Measurements from ENCODE around the gene KRTAP19-1. TPM values are rescaled to one million over a fixed set of nuclear protein-coding genes. Genes with fewer than 3 reads are reported as not detected.

KRTAP19-1 gene
- total and polyA plus RNA-seq, 2 of the 8 experiments (the other 6 are each of a cell fraction or from before 2014, with no cell fraction given): not detected

DNA sequence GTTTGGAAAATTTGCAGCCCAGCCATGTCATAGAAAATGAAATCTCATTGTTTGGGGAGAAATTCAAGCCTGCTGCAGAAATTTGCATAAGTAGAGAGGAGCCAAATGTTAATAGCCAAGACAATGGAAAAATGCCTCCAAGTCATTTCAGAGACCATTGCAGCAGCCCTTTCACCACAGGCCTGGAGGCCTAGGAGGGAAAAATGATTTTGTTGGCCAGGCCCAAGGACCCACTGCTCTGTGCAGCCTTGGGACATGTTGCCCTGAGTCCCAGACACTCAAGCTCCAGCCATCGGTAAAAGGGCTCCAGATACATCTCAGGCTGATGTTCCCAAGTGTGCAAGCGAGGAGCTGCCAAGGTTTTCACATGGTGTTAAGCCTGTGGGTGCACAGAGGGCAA is 6.0 kb upstream of the KRTAP19-1 start:
- H2BK12ac ChIP-seq (ENCODE audit: low read depth, low read length): no peak overlapping the region
- H3K4me2 ChIP-seq (ENCODE audit: insufficient read depth in 1 of 2, low read depth in 2 of 2, low read length in 2 of 2): no peak overlapping the region
- no peak overlapping the region for H3K18ac ChIP-seq (ENCODE audit: extremely low read depth, low read length)
- H4K20me1 ChIP-seq (replicated peaks in 1 of 2; ENCODE audit: control insufficient read depth in 1 of 2, insufficient read depth in 2 of 2, low read length in 2 of 2): no peaks in the 10 kb centered on the region
- no peak overlapping the region for H3K4me3 ChIP-seq (ENCODE audit: extremely low read depth in 1 of 4, insufficient read depth in 2 of 4, low read depth in 3 of 4, low read length in 4 of 4)
- no peak overlapping the region for H2AFZ ChIP-seq (ENCODE audit: low read length)
- no peak overlapping the region for H3K23ac ChIP-seq (ENCODE audit: insufficient read length)
- no peaks in the 10 kb centered on the region for H3K23me2 ChIP-seq (ENCODE audit: low read depth, low read length)
- no peak overlapping the region for H4K91ac ChIP-seq (replicated peaks; ENCODE audit: insufficient read length, low read length)
- POLR2A ChIA-PET (ENCODE audit: partially characterized antibody): no interaction called here
- H3K9ac ChIP-seq (replicated peaks in 1 of 4; ENCODE audit: extremely low read depth in 1 of 4, low read depth in 3 of 4, low read length in 3 of 4): no peak overlapping the region
- H2BK20ac ChIP-seq (ENCODE audit: low read length): no peak overlapping the region
- 100% methylated on average over 2 of the region's 2 CpGs; no CpG with 5 or more reads in 1 of the 2 experiments for WGBS, 2 experiments (ENCODE audit: extremely low coverage in 1 of 2, insufficient coverage in 1 of 2, insufficient read length in 1 of 2, insufficient replicate concordance in 2 of 2, low coverage in 1 of 2, low lambda C conversion rate in 2 of 2, missing lambda C conversion rate in 1 of 2)
- no peak overlapping the region for H2BK15ac ChIP-seq (ENCODE audit: low read length)
- no peaks in the 10 kb centered on the region for H3K27me3 ChIP-seq (replicated peaks in 1 of 4; ENCODE audit: control insufficient read depth in 3 of 4, extremely low read depth in 1 of 4, insufficient read depth in 3 of 4, low read length in 3 of 4)
- no peak overlapping the region for H3K27ac ChIP-seq (ENCODE audit: low read depth, low read length)
- no peak overlapping the region for H4K5ac ChIP-seq (ENCODE audit: insufficient read length, low read depth, low read length)
- no peak for DNase-seq (ENCODE audit: low read depth in 1 of 2, low spot score in 2 of 2)
- no peaks in the 10 kb centered on the region for H3K4me1 ChIP-seq (replicated peaks in 1 of 4; ENCODE audit: control insufficient read depth in 3 of 4, insufficient read depth in 4 of 4, low read length in 3 of 4)
- H3K14ac ChIP-seq (ENCODE audit: insufficient read length): no peak overlapping the region
- no peak overlapping the region for H2BK5ac ChIP-seq (ENCODE audit: low read depth, low read length)
- no peak overlapping the region for H2BK120ac ChIP-seq (replicated peaks; ENCODE audit: low read depth, low read length)
- no peaks in the 10 kb centered on the region for H3K79me2 ChIP-seq (ENCODE audit: control insufficient read depth in 1 of 2, insufficient read depth in 2 of 2, low read length in 2 of 2)
- H3K9me3 ChIP-seq (ENCODE audit: insufficient read depth in 2 of 2, low read depth in 1 of 2, low read length in 1 of 2): peaks cover 13 to 18% of the 10 kb centered on the region in 2 experiments
- no peak overlapping the region for H3K56ac ChIP-seq (replicated peaks; ENCODE audit: insufficient read length, low read depth, low read length)
- no peaks in the 10 kb centered on the region for H3K79me1 ChIP-seq (ENCODE audit: low read depth, low read length)
- no peak for FAIRE-seq
- TF ChIP-seq TEAD4 (IDR thresholded peaks at IDR 0.05; ENCODE audit: low read depth, low read length) (no peak), SUZ12 (IDR thresholded peaks at IDR 0.05; ENCODE audit: low read length) (no peak), JUND (IDR thresholded peaks at IDR 0.05; ENCODE audit: low read length) (no peak), POU5F1 (IDR thresholded peaks at IDR 0.05; ENCODE audit: low read depth, low read length) (no peak), HDAC6 (IDR thresholded peaks at IDR 0.05; ENCODE audit: low read depth, low read length) (no peak), SAP30 (IDR thresholded peaks at IDR 0.05; ENCODE audit: insufficient read depth, insufficient replicate concordance, low read length) (no peak), BRCA1 (IDR thresholded peaks at IDR 0.05; ENCODE audit: low read depth, low read length) (no peak), RNF2 (IDR thresholded peaks at IDR 0.05; ENCODE audit: borderline replicate concordance, low read depth, low read length, missing control alignments, poor library complexity, severe bottlenecking) (no peak)
- TF ChIP-seq, protein P1, sequence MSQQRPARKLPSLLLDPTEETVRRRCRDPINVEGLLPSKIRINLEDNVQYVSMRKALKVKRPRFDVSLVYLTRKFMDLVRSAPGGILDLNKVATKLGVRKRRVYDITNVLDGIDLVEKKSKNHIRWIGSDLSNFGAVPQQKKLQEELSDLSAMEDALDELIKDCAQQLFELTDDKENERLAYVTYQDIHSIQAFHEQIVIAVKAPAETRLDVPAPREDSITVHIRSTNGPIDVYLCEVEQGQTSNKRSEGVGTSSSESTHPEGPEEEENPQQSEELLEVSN (IDR thresholded peaks at IDR 0.05): no peak
- TF ChIP-seq, protein P2, sequence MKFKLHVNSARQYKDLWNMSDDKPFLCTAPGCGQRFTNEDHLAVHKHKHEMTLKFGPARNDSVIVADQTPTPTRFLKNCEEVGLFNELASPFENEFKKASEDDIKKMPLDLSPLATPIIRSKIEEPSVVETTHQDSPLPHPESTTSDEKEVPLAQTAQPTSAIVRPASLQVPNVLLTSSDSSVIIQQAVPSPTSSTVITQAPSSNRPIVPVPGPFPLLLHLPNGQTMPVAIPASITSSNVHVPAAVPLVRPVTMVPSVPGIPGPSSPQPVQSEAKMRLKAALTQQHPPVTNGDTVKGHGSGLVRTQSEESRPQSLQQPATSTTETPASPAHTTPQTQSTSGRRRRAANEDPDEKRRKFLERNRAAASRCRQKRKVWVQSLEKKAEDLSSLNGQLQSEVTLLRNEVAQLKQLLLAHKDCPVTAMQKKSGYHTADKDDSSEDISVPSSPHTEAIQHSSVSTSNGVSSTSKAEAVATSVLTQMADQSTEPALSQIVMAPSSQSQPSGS (IDR thresholded peaks at IDR 0.05; ENCODE audit: low read length): no peak
- no peak overlapping the region for H4K8ac ChIP-seq (ENCODE audit: extremely low read depth, insufficient read depth, low read length)
- H3K36me3 ChIP-seq (ENCODE audit: control insufficient read depth in 2 of 4, insufficient read depth in 4 of 4, low read length in 3 of 4): no peaks in the 10 kb centered on the region
- H3K4ac ChIP-seq (replicated peaks; ENCODE audit: insufficient read length, low read depth, low read length): no peak overlapping the region
- CTCF ChIA-PET (ENCODE audit: partially characterized antibody): interaction anchor here (1.0 kb wide), 1 partner anchor 20 kb away, joined by 4 read pairs; no protein-coding TSS in a partner anchor
- no peak overlapping the region for H2AK5ac ChIP-seq (ENCODE audit: low read depth, low read length)
